DOHH2 (cell line): ENCODE measurements around the gene CYP2C8.

Experiments used
- CTCF ChIP-seq: fragments of 200-600 bp; sonication (generic); IDR thresholded peaks from one replicate; pipeline ENCODE4 v1.5.1; 2014; ENCODE audit warnings: antibody characterized with exemption, mild to moderate bottlenecking, low read depth, low read length; ENCODE audit not compliant: poor library complexity, severe bottlenecking
- EZH2phosphoT487 ChIP-seq: fragments of 200-600 bp; sonication (generic); IDR thresholded peaks from 2 replicates; pipeline ENCODE4 v1.6.1; 2017; ENCODE audit warnings: borderline replicate concordance, mild to moderate bottlenecking, antibody characterized with exemption, low read length, moderate library complexity, mixed read lengths

DNA sequence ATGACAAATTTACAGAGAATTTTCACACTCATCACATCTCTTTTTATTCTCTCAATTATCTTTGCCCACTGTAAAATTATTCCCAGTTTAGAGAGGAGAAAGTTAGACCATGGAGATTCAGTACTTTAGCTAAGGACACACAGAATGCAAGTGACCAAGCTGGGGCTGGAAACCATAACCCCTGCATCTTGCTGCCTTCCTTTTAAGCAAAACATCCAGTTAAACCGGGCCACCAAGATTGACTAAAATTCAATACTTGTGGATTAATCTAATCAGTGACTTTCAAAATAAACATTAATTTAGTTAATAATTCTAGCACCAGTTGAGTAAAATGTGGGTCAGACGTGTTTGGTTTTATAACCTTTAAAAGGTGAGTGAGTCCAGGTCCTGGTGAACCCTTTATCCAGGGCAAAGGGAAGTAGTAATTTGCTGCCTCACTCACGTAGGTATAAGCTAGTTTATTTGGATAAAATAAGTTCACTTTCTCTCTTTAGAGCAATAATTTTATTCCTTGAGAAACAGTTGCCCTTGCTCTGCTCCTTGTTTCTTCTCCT, 1.9 kb upstream of the CYP2C8 start:
- no peak for TF ChIP-seq CTCF
- TF ChIP-seq EZH2phosphoT487 = no peak
